Measurements from ENCODE around the gene GDF7.

GDF7 gene

DNA sequence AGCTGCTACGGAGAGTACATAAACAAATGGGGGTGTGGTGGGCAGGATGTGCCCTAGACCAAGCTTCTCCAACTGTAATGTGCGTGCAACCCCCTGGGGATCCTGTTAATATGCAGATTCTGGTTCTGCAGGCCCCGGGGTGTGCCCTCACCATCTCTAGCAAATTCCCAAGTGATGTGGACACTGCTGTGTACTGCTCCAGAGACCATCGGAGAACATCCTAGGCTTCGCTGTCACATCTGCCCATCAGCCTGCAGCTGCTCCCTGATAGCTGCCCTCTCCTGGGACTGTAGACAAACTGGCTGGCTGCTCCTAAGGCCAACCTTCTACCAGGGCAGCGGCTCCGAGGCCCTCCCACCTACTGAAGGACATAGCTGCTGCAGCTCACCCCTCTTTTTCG lies 19.2 kb upstream of the GDF7 start:
- POLR2A ChIA-PET: interaction anchor here (9.0 kb wide), 1 partner anchor 200 kb away, joined by 99 read pairs; the partner anchor contains the start of gene RHOB
- TF ChIP-seq SUZ12 (IDR thresholded peaks at IDR 0.05) (no peak), ZNF384 (IDR thresholded peaks at IDR 0.05) (no peak), TARDBP (IDR thresholded peaks at IDR 0.05) (no peak)
- DNase-seq (ENCODE audit: extremely low spot score): no peak
- CTCF ChIA-PET: interaction anchor here (0.6 to 1.3 kb wide), 4 partner anchors 12 to 1300 kb away, joined by 3 to 6 read pairs (median 3); no protein-coding TSS in a partner anchor

DNA sequence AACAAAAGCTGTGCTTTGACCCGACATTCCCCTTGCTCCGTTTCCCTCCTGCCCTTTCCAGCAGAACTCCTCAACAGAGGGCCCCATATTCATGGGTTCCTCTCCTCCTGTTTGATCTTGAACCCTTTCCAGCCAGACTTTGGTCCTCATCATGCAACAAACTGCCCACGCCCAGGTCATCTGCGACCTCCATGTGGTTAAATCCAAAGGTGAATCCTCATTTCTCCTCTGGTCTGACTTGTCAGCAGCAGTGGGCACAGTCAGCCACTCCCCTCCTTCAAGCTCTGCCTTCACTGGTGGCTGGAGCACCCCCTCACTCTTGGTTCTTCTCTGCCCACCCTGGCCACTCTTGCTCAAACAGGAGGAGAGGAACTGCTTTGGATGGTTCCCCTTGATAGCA lies 18.7 kb upstream of the GDF7 start:
- DNase-seq (ENCODE audit: extremely low spot score): no peak
- TF ChIP-seq L3MBTL2 (conservative IDR thresholded peaks at IDR 0.05): no peak
- no peak for TF ChIP-seq ELF4 (IDR thresholded peaks at IDR 0.05)
- no peak for TF ChIP-seq BHLHE40 (IDR thresholded peaks at IDR 0.05; ENCODE audit: borderline replicate concordance)
- TF ChIP-seq NFRKB (IDR thresholded peaks at IDR 0.05): no peak
- TF ChIP-seq FOXK2 (IDR thresholded peaks at IDR 0.05): no peak
- TF ChIP-seq TARDBP (IDR thresholded peaks at IDR 0.05): no peak
- TF ChIP-seq SUZ12 (IDR thresholded peaks at IDR 0.05): no peak
- TF ChIP-seq LEF1 (IDR thresholded peaks at IDR 0.05; ENCODE audit: borderline replicate concordance): no peak
- TF ChIP-seq SP1 (IDR thresholded peaks at IDR 0.05): no peak
- no peak for TF ChIP-seq ARNT (IDR thresholded peaks at IDR 0.05)
- no peak for TF ChIP-seq FOXM1 (IDR thresholded peaks at IDR 0.05; ENCODE audit: borderline replicate concordance)
- no peak for TF ChIP-seq HDGF (IDR thresholded peaks at IDR 0.05; ENCODE audit: borderline replicate concordance)
- no peak for TF ChIP-seq CTBP1 (IDR thresholded peaks at IDR 0.05; ENCODE audit: borderline replicate concordance)
- TF ChIP-seq, protein P1, sequence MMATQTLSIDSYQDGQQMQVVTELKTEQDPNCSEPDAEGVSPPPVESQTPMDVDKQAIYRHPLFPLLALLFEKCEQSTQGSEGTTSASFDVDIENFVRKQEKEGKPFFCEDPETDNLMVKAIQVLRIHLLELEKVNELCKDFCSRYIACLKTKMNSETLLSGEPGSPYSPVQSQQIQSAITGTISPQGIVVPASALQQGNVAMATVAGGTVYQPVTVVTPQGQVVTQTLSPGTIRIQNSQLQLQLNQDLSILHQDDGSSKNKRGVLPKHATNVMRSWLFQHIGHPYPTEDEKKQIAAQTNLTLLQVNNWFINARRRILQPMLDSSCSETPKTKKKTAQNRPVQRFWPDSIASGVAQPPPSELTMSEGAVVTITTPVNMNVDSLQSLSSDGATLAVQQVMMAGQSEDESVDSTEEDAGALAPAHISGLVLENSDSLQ (IDR thresholded peaks at IDR 0.05): no peak
- no peak for TF ChIP-seq FOXA1 (IDR thresholded peaks at IDR 0.05)
- TF ChIP-seq ZNF384 (IDR thresholded peaks at IDR 0.05): no peak
- ChIA-PET POLR2A (interaction anchor here (4.2 kb wide), 1 partner anchor 201 kb away, joined by 36 read pairs; the partner anchor contains the start of gene RHOB), CTCF (interaction anchor here (0.6 to 1.8 kb wide), 6 partner anchors 13 to 1301 kb away, joined by 3 to 6 read pairs (median 4); no protein-coding TSS in a partner anchor)

DNA sequence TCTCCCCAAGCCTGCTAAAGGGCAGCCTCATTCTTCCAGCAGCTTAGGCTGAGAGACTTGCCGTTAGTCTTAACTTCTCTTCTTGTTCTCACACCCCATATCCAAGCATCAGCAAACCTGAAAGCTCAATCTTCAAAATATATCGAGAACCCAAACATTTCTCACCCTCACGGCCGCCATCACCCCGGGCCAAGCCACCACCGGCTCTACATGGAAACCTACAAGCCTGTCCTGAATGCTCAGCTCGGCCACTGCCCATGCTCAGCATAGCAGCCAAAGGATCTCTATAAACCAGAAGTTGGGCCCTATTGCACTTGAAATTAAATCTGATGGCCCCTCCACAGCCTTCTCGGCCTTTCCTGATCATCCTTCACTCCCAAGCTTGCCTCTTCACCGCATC lies 18.1 kb upstream of the GDF7 start:
- ChIA-PET CTCF (interaction anchor here (0.8 to 1.8 kb wide), 5 partner anchors 13 to 253 kb away, joined by 3 to 6 read pairs (median 4); no protein-coding TSS in a partner anchor), POLR2A (interaction anchor here (4.2 kb wide), 1 partner anchor 201 kb away, joined by 36 read pairs; the partner anchor contains the start of gene RHOB)
- DNase-seq (ENCODE audit: extremely low spot score): no peak
- TF ChIP-seq HDGF (IDR thresholded peaks at IDR 0.05; ENCODE audit: borderline replicate concordance): no peak
- TF ChIP-seq SUZ12 (IDR thresholded peaks at IDR 0.05): no peak
- TF ChIP-seq ZNF384 (IDR thresholded peaks at IDR 0.05): no peak
- TF ChIP-seq SP1 (IDR thresholded peaks at IDR 0.05): no peak
- TF ChIP-seq ELF4 (IDR thresholded peaks at IDR 0.05): no peak
- TF ChIP-seq L3MBTL2 (conservative IDR thresholded peaks at IDR 0.05): no peak
- TF ChIP-seq LEF1 (IDR thresholded peaks at IDR 0.05; ENCODE audit: borderline replicate concordance): no peak
- no peak for TF ChIP-seq BHLHE40 (IDR thresholded peaks at IDR 0.05; ENCODE audit: borderline replicate concordance)
- TF ChIP-seq TARDBP (IDR thresholded peaks at IDR 0.05): no peak
- TF ChIP-seq FOXA1 (IDR thresholded peaks at IDR 0.05): no peak
- no peak for TF ChIP-seq FOXM1 (IDR thresholded peaks at IDR 0.05; ENCODE audit: borderline replicate concordance)
- no peak for TF ChIP-seq NFRKB (IDR thresholded peaks at IDR 0.05)
- no peak for TF ChIP-seq ARNT (IDR thresholded peaks at IDR 0.05)
- TF ChIP-seq FOXK2 (IDR thresholded peaks at IDR 0.05): no peak
- TF ChIP-seq CTBP1 (IDR thresholded peaks at IDR 0.05; ENCODE audit: borderline replicate concordance): no peak
- TF ChIP-seq, protein P1 (IDR thresholded peaks at IDR 0.05): no peak

DNA sequence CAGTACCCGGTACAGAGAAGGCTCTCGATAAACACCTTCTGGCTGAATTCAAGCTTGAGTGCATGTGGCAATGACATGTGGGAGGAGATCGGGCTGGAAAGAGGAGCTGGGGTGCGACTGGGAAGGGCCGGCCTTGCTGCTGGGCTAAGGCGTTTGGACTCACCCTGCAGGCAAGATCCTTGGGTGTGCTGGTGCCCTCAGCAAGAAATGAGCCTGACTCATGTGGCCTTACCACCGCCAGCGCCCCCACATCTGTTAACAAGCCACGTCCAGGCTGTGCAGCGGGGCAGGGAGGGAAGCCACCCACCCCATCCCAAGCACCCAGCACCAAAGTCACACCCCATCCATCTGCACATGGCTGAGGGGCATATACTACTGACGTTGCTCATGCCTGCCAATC lies 17.4 kb upstream of the GDF7 start:
- ChIA-PET CTCF (interaction anchor here (1.1 to 1.8 kb wide), 5 partner anchors 18 to 297 kb away, joined by 3 to 6 read pairs (median 4); no protein-coding TSS in a partner anchor), POLR2A (interaction anchor here (0.6 to 4.2 kb wide), 2 partner anchors 202 to 470 kb away, joined by 4 to 36 read pairs; partner anchors contain the start of gene RHOB)
- DNase-seq (ENCODE audit: extremely low spot score): no peak
- TF ChIP-seq ZNF384 (IDR thresholded peaks at IDR 0.05) (no peak), SUZ12 (IDR thresholded peaks at IDR 0.05) (no peak), TARDBP (IDR thresholded peaks at IDR 0.05) (no peak), FOXK2 (IDR thresholded peaks at IDR 0.05) (no peak), ELF4 (IDR thresholded peaks at IDR 0.05) (no peak), HDGF (IDR thresholded peaks at IDR 0.05; ENCODE audit: borderline replicate concordance) (no peak)
- TF ChIP-seq, protein P1 (IDR thresholded peaks at IDR 0.05): no peak

DNA sequence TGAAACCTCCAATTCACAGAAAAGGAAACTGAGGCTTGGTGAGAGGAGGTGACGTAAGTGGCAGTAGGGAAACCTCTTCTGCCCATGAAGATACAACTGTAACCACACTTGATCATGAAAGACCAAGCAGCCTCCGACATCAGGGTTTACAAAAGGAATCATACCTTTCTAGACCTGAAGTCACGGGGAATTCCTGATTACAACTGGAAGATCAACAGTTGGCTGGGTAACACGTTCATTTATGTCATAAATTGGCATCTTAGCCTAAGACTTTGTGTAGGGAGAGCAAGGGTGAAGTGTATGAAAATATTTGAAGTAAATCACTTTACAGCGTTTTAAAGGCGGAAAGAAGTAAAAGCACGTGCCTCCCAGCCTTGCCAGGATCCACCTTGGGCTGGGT lies 17.0 kb upstream of the GDF7 start:
- ChIA-PET POLR2A (interaction anchor here (0.6 to 4.2 kb wide), 6 partner anchors 8 to 470 kb away, joined by 3 to 36 read pairs (median 5); partner anchors contain the start of gene RHOB), CTCF (interaction anchor here (0.6 to 2.4 kb wide), 9 partner anchors 8 to 297 kb away, joined by 3 to 20 read pairs (median 5); no protein-coding TSS in a partner anchor)
- no peak for DNase-seq (ENCODE audit: extremely low spot score)
- no peak for TF ChIP-seq L3MBTL2 (conservative IDR thresholded peaks at IDR 0.05)
- TF ChIP-seq ZNF384 (IDR thresholded peaks at IDR 0.05): no peak
- TF ChIP-seq, protein P1 (IDR thresholded peaks at IDR 0.05): no peak
- TF ChIP-seq NFRKB (IDR thresholded peaks at IDR 0.05): no peak
- TF ChIP-seq TARDBP (IDR thresholded peaks at IDR 0.05): no peak
- no peak for TF ChIP-seq FOXM1 (IDR thresholded peaks at IDR 0.05; ENCODE audit: borderline replicate concordance)
- TF ChIP-seq HDGF (IDR thresholded peaks at IDR 0.05; ENCODE audit: borderline replicate concordance): no peak
- TF ChIP-seq ARNT (IDR thresholded peaks at IDR 0.05): no peak
